H9 (cell line): Measurements from ENCODE around the gene PRRT1B. TPM values are rescaled to one million over a fixed set of nuclear protein-coding genes. Genes with fewer than 3 reads are reported as not detected.

ENCODE experiments used
- DNase-seq: peaks from one replicate; pipeline ENCODE4 v3.0.0-alpha.2; 2017
- H2AFZ ChIP-seq: one replicate; pipeline ENCODE4 v1.6.1; 2013; ENCODE audit warnings: mild to moderate bottlenecking, low read length, control low read depth, moderate library complexity
- H2AK5ac ChIP-seq: 2 replicates; pipeline ENCODE4 v1.6.1; 2013; ENCODE audit warnings: low read length, control low read depth, mixed read lengths; ENCODE audit not compliant: insufficient read length
- H2BK120ac ChIP-seq: one replicate; pipeline ENCODE4 v1.6.1; 2013; ENCODE audit warnings: low read depth, mild to moderate bottlenecking, low read length, control low read depth, inconsistent platforms; ENCODE audit not compliant: poor library complexity, severe bottlenecking
- H2BK12ac ChIP-seq: 2 replicates; pipeline ENCODE4 v1.6.1; 2013; ENCODE audit warnings: low read length, control low read depth, mixed read lengths, low read depth; ENCODE audit not compliant: insufficient read length
- H2BK15ac ChIP-seq: 2 replicates; pipeline ENCODE4 v1.6.1; 2013; ENCODE audit warnings: low read depth, low read length, control low read depth
- H2BK20ac ChIP-seq: one replicate; pipeline ENCODE4 v1.6.1; 2013; ENCODE audit warnings: low read depth, mild to moderate bottlenecking, low read length, control low read depth, inconsistent platforms; ENCODE audit not compliant: poor library complexity, severe bottlenecking
- H2BK5ac ChIP-seq: 2 replicates; pipeline ENCODE4 v1.6.1; 2013; ENCODE audit warnings: low read length, control low read depth, mixed read lengths; ENCODE audit not compliant: insufficient read length
- H3K14ac ChIP-seq: 2 replicates; pipeline ENCODE4 v1.6.1; 2013; ENCODE audit warnings: low read length, control low read depth; ENCODE audit not compliant: insufficient read depth
- H3K18ac ChIP-seq: 2 replicates; pipeline ENCODE4 v1.6.1; 2013; ENCODE audit warnings: low read depth, mild to moderate bottlenecking, mixed read lengths, low read length, control low read depth; ENCODE audit not compliant: insufficient read length
- H3K23ac ChIP-seq: 2 replicates; pipeline ENCODE4 v1.6.1; 2013; ENCODE audit warnings: low read length, control low read depth, mixed read lengths, low read depth; ENCODE audit not compliant: insufficient read length
- H3K23me2 ChIP-seq: 2 replicates; pipeline ENCODE4 v1.6.1; 2013; ENCODE audit warnings: low read depth, mild to moderate bottlenecking, mixed read lengths, low read length, control low read depth; ENCODE audit not compliant: insufficient read length, poor library complexity, severe bottlenecking
- H3K27ac ChIP-seq: 2 replicates; pipeline ENCODE4 v1.5.1; 2013; ENCODE audit warnings: low read length, control low read depth, mixed read lengths, low read depth; ENCODE audit not compliant: insufficient read length
- H3K27me3 ChIP-seq: 2 replicates; pipeline ENCODE4 v1.6.1; 2013; ENCODE audit warnings: low read length, control low read depth, inconsistent platforms; ENCODE audit not compliant: insufficient read depth
- H3K4ac ChIP-seq: 2 replicates; pipeline ENCODE4 v1.6.1; 2013; ENCODE audit warnings: low read depth, mild to moderate bottlenecking, control low read depth, inconsistent platforms, low read length, moderate library complexity
- H3K4me1 ChIP-seq: 2 replicates; pipeline ENCODE4 v1.6.1; 2013; ENCODE audit warnings: low read length, control low read depth, inconsistent platforms; ENCODE audit not compliant: insufficient read depth
- H3K4me2 ChIP-seq: 2 replicates; pipeline ENCODE4 v1.6.1; 2013; ENCODE audit warnings: low read length, control low read depth, mixed read lengths; ENCODE audit not compliant: insufficient read length, insufficient read depth
- H3K56ac ChIP-seq: 2 replicates; pipeline ENCODE4 v1.6.1; 2013; ENCODE audit warnings: low read depth, mild to moderate bottlenecking, mixed read lengths, low read length, control low read depth; ENCODE audit not compliant: insufficient read length
- H3K79me1 ChIP-seq: 2 replicates; pipeline ENCODE4 v1.6.1; 2013; ENCODE audit warnings: low read depth, mild to moderate bottlenecking, moderate library complexity, low read length, control low read depth, inconsistent platforms; ENCODE audit not compliant: insufficient read depth, poor library complexity, severe bottlenecking
- H3K79me2 ChIP-seq: 2 replicates; pipeline ENCODE4 v1.6.1; 2013; ENCODE audit warnings: low read length, control low read depth, inconsistent platforms; ENCODE audit not compliant: insufficient read depth
- H3K9ac ChIP-seq: 2 replicates; pipeline ENCODE4 v1.6.1; 2013; ENCODE audit warnings: low read length, control low read depth, mixed read lengths; ENCODE audit not compliant: insufficient read length; ENCODE audit errors: extremely low read depth
- H3K9me3 ChIP-seq: one replicate; pipeline ENCODE4 v1.6.1; 2013; ENCODE audit warnings: low read depth, low read length, inconsistent platforms; ENCODE audit not compliant: control insufficient read depth
- H3T11ph ChIP-seq: one replicate; pipeline ENCODE4 v1.6.1; 2013; ENCODE audit warnings: mild to moderate bottlenecking, low read length, control low read depth, inconsistent platforms
- H4K20me1 ChIP-seq: one replicate; pipeline ENCODE4 v1.6.1; 2013; ENCODE audit not compliant: control insufficient read depth, insufficient read length, insufficient read depth
- H4K5ac ChIP-seq: 2 replicates; pipeline ENCODE4 v1.6.1; 2013; ENCODE audit warnings: low read depth, mild to moderate bottlenecking, mixed read lengths, low read length, control low read depth; ENCODE audit not compliant: insufficient read length
- H4K8ac ChIP-seq: replicated peaks from 2 replicates; pipeline ENCODE4 v1.6.1; 2013; ENCODE audit warnings: low read length, control low read depth, mixed read lengths, low read depth; ENCODE audit not compliant: insufficient read length
- H4K91ac ChIP-seq: 2 replicates; pipeline ENCODE4 v1.6.1; 2013; ENCODE audit warnings: low read depth, mild to moderate bottlenecking, moderate library complexity, mixed read lengths, low read length, control low read depth; ENCODE audit not compliant: insufficient read length
- H3K27ac Mint-ChIP-seq, 3 experiments: 2 replicates in 2 of 3; 3 replicates in 1 of 3; pipeline ENCODE4 v1.8.0; 2020 to 2021; ENCODE audit warnings: mixed read lengths in 3 of 3, mild to moderate bottlenecking in 1 of 3, moderate library complexity in 1 of 3
- H3K27me3 Mint-ChIP-seq: 2 replicates; pipeline ENCODE4 v1.8.0; 2021; ENCODE audit warnings: low read depth, mild to moderate bottlenecking, moderate library complexity, mixed read lengths
- H3K36me3 Mint-ChIP-seq, 3 experiments: 2 replicates in 2 of 3; 3 replicates in 1 of 3; pipeline ENCODE4 v1.8.0; 2020 to 2021; ENCODE audit warnings: low read depth in 3 of 3, mixed read lengths in 3 of 3; ENCODE audit not compliant: insufficient read depth in 1 of 3
- H3K4me1 Mint-ChIP-seq, 2 experiments: 2 replicates each; pipeline ENCODE4 v1.8.0; 2020; ENCODE audit warnings: mixed read lengths in 2 of 2
- H3K4me3 Mint-ChIP-seq, 2 experiments: 2 replicates in 1 of 2; 3 replicates in 1 of 2; pipeline ENCODE4 v1.8.0; 2020 to 2021; ENCODE audit warnings: mild to moderate bottlenecking in 2 of 2, mixed read lengths in 2 of 2, moderate library complexity in 1 of 2
- H3K9me3 Mint-ChIP-seq, 2 experiments: 2 replicates in 1 of 2; 3 replicates in 1 of 2; pipeline ENCODE4 v1.8.0; 2020; ENCODE audit warnings: mild to moderate bottlenecking in 2 of 2, mixed read lengths in 2 of 2, moderate library complexity in 1 of 2
- CTCF ChIP-seq: fragments of 200-600 bp; sonication (generic); conservative IDR thresholded peaks from 3 replicates; pipeline ENCODE4 v1.8.0; 2021; ENCODE audit warnings: antibody characterized with exemption, mild to moderate bottlenecking
- WGBS: extraction: QIAGEN DNeasy Blood & Tissue Kit; methylation state at CpG from one replicate; pipeline ENCODE4 v1.1.7; 2013; ENCODE audit warnings: missing lambda C conversion rate, low lambda C conversion rate, mixed read lengths; ENCODE audit not compliant: insufficient read length; ENCODE audit errors: extremely low coverage; 5-methylcytosine and 5-hydroxymethylcytosine counted together
- total RNA-seq: library from RNA; stranded (reverse); gene quantifications from 2 replicates; pipeline ENCODE4 v1.2.1, GENCODE V29; 2021

Gene PRRT1B
- total RNA-seq, 1 experiment from 2014 or later = 1.0 TPM

GRCh38 chr9:131524665-131525315 lies 20.5 kb upstream of the PRRT1B start:
- H4K20me1 ChIP-seq = no peaks in the 10 kb centered on the region
- H3T11ph ChIP-seq = no peak overlapping the region
- H3K4ac ChIP-seq = no peak overlapping the region
- H2BK5ac ChIP-seq = no peak overlapping the region
- Mint-ChIP-seq H3K27ac (peak overlapping the region in 2 of 3 experiments; percentile 76 to 85; a peak in 3 of 7 replicates), H3K9me3 (no peaks in the 10 kb centered on the region), H3K27me3 (no peaks in the 10 kb centered on the region), H3K4me3 (no peak overlapping the region), H3K36me3 (peaks cover 36 to 89% (median 82%) of the 10 kb centered on the region in 3 experiments), H3K4me1 (peaks cover 0 to under 1% of the 10 kb centered on the region in 2 experiments; a peak in 2 of 4 replicates)
- H3K18ac ChIP-seq = no peak overlapping the region
- no peak overlapping the region for H4K8ac ChIP-seq
- H2BK15ac ChIP-seq = no peak overlapping the region
- H3K9me3 ChIP-seq = no peaks in the 10 kb centered on the region
- no CpG with 5 or more reads among the region's 23 CpGs for WGBS
- H3K27me3 ChIP-seq = no peaks in the 10 kb centered on the region
- no peaks in the 10 kb centered on the region for H3K79me1 ChIP-seq
- H3K4me1 ChIP-seq = no peaks in the 10 kb centered on the region
- H3K14ac ChIP-seq = no peak overlapping the region
- no peak overlapping the region for H3K9ac ChIP-seq
- no peak overlapping the region for H4K5ac ChIP-seq
- H4K91ac ChIP-seq = no peak overlapping the region
- H2AK5ac ChIP-seq = no peak overlapping the region
- TF ChIP-seq CTCF = no peak
- no peak overlapping the region for H2BK12ac ChIP-seq
- no peak for DNase-seq
- no peak overlapping the region for H3K27ac ChIP-seq
- H3K23me2 ChIP-seq = no peaks in the 10 kb centered on the region
- H3K4me2 ChIP-seq = no peak overlapping the region
- no peak overlapping the region for H3K23ac ChIP-seq
- no peak overlapping the region for H2BK120ac ChIP-seq
- H3K79me2 ChIP-seq = no peaks in the 10 kb centered on the region
- no peak overlapping the region for H2BK20ac ChIP-seq
- no peak overlapping the region for H2AFZ ChIP-seq
- H3K56ac ChIP-seq = no peak overlapping the region
